ENCODE measurements around the gene DPF1. TPM values are rescaled to one million over a fixed set of nuclear protein-coding genes. Genes with fewer than 3 reads are reported as not detected.

Gene DPF1
- total RNA-seq, 1 donor from 2014 or later: 2.4 TPM

DNA sequence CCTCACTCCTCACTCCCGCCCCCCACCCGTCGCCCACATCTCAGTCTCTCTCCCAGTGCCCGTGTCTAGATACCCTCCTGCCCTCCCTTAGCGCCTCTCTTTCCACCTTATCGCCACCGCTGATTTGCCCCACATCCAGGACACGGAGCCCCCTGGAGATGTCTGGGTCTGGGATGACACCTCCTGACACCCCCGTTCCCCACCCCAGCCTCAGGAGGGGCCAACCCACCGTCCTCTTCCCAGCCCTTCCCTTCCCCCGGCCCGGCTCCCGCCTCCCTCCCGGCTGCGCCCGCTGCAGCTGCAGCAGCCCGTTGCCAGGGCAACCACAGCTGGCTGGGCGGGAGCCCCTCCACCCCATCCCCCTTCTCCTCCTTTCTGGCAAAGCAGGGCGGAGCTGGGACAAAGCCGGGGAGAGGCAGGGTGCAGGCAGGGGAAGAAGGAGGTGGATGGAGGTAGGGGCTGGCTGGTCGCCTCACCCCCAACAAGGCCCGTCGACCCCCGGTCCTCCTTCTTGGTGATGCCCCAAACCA is 13.5 kb downstream of the DPF1 start:
- no peak for DNase-seq (ENCODE audit: low spot score)
- TF ChIP-seq, protein P1, sequence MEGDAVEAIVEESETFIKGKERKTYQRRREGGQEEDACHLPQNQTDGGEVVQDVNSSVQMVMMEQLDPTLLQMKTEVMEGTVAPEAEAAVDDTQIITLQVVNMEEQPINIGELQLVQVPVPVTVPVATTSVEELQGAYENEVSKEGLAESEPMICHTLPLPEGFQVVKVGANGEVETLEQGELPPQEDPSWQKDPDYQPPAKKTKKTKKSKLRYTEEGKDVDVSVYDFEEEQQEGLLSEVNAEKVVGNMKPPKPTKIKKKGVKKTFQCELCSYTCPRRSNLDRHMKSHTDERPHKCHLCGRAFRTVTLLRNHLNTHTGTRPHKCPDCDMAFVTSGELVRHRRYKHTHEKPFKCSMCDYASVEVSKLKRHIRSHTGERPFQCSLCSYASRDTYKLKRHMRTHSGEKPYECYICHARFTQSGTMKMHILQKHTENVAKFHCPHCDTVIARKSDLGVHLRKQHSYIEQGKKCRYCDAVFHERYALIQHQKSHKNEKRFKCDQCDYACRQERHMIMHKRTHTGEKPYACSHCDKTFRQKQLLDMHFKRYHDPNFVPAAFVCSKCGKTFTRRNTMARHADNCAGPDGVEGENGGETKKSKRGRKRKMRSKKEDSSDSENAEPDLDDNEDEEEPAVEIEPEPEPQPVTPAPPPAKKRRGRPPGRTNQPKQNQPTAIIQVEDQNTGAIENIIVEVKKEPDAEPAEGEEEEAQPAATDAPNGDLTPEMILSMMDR (IDR thresholded peaks at IDR 0.05): no peak
- H3K4me1 Mint-ChIP-seq (ENCODE audit: low read depth): peaks cover 26% of the 10 kb centered on the region
- peak overlapping the region; percentile 61 for H3K4me3 Mint-ChIP-seq (ENCODE audit: unreplicated experiment)
- H3K36me3 Mint-ChIP-seq (ENCODE audit: low read depth): peaks cover 1% of the 10 kb centered on the region
- H3K27ac Mint-ChIP-seq (ENCODE audit: unreplicated experiment): no peak overlapping the region
- no peaks in the 10 kb centered on the region for H3K9me3 Mint-ChIP-seq (ENCODE audit: low read depth)
- no peaks in the 10 kb centered on the region for H3K27me3 Mint-ChIP-seq (ENCODE audit: low read depth)

GRCh38 chr19:38209671-38210457 is 14.2 kb downstream of the DPF1 start:
- no peak for DNase-seq (ENCODE audit: low spot score)
- Mint-ChIP-seq H3K36me3 (ENCODE audit: low read depth) (peaks cover 1% of the 10 kb centered on the region), H3K4me3 (ENCODE audit: unreplicated experiment) (peak overlapping the region; percentile 61), H3K27me3 (ENCODE audit: low read depth) (no peaks in the 10 kb centered on the region), H3K9me3 (ENCODE audit: low read depth) (no peaks in the 10 kb centered on the region), H3K27ac (ENCODE audit: unreplicated experiment) (no peak overlapping the region), H3K4me1 (ENCODE audit: low read depth) (peaks cover 26% of the 10 kb centered on the region)
- TF ChIP-seq, protein P1 (IDR thresholded peaks at IDR 0.05): no peak

- DNase-seq (ENCODE audit: low spot score): no peak
- Mint-ChIP-seq H3K4me1 (ENCODE audit: low read depth) (peaks cover 23% of the 10 kb centered on the region), H3K27ac (ENCODE audit: unreplicated experiment) (no peak overlapping the region), H3K36me3 (ENCODE audit: low read depth) (peaks cover 1% of the 10 kb centered on the region), H3K9me3 (ENCODE audit: low read depth) (no peaks in the 10 kb centered on the region), H3K4me3 (ENCODE audit: unreplicated experiment) (no peak overlapping the region), H3K27me3 (ENCODE audit: low read depth) (no peaks in the 10 kb centered on the region)
- TF ChIP-seq, protein P1 (IDR thresholded peaks at IDR 0.05): no peak
Observed at GRCh38 chr19:38209152-38209551, 14.9 kb downstream of the DPF1 start.

- Mint-ChIP-seq H3K9me3 (ENCODE audit: low read depth) (no peaks in the 10 kb centered on the region), H3K4me1 (ENCODE audit: low read depth) (peaks cover 19% of the 10 kb centered on the region), H3K27me3 (ENCODE audit: low read depth) (no peaks in the 10 kb centered on the region), H3K27ac (ENCODE audit: unreplicated experiment) (no peak overlapping the region), H3K4me3 (ENCODE audit: unreplicated experiment) (no peak overlapping the region), H3K36me3 (ENCODE audit: low read depth) (peaks cover 1% of the 10 kb centered on the region)
- TF ChIP-seq, protein P1 (IDR thresholded peaks at IDR 0.05): no peak
- DNase-seq (ENCODE audit: low spot score): no peak
Observed at GRCh38 chr19:38208571-38208970, 15.5 kb downstream of the DPF1 start.

- Mint-ChIP-seq H3K4me1 (ENCODE audit: low read depth) (peaks cover 19% of the 10 kb centered on the region), H3K27ac (ENCODE audit: unreplicated experiment) (no peak overlapping the region), H3K4me3 (ENCODE audit: unreplicated experiment) (no peak overlapping the region), H3K9me3 (ENCODE audit: low read depth) (no peaks in the 10 kb centered on the region), H3K27me3 (ENCODE audit: low read depth) (no peaks in the 10 kb centered on the region), H3K36me3 (ENCODE audit: low read depth) (peaks cover 3% of the 10 kb centered on the region)
- no peak for DNase-seq (ENCODE audit: low spot score)
- TF ChIP-seq, protein P1 (IDR thresholded peaks at IDR 0.05): no peak
Observed at GRCh38 chr19:38207543-38207942, 16.5 kb downstream of the DPF1 start.
